Urinary bladder (tissue), 4 donors: Measurements from ENCODE around the gene DDR2. TPM values are rescaled to one million over a fixed set of nuclear protein-coding genes. Genes with fewer than 3 reads are reported as not detected.
"Not testable (repeated sequence)": the region's sequence is repeated elsewhere in the genome, so short reads cannot be mapped to it uniquely, and the experiment has no call there.

Source experiments
- DNase-seq: peaks from one replicate; pipeline ENCODE4 v3.0.0-alpha.2; 2015; ENCODE audit errors: extremely low spot score
- H3K27ac ChIP-seq: one replicate; pipeline ENCODE4 v1.5.1; 2013; ENCODE audit warnings: low read depth, mild to moderate bottlenecking, moderate library complexity
- H3K36me3 ChIP-seq: one replicate; pipeline ENCODE4 v1.6.1; 2013; ENCODE audit warnings: mild to moderate bottlenecking, moderate library complexity; ENCODE audit not compliant: insufficient read depth
- H3K4me1 ChIP-seq: one replicate; pipeline ENCODE4 v1.6.1; 2013; ENCODE audit warnings: mild to moderate bottlenecking, moderate library complexity; ENCODE audit not compliant: insufficient read depth
- H3K4me3 ChIP-seq: one replicate; pipeline ENCODE4 v1.5.1; 2013; ENCODE audit warnings: low read depth, low read length
- WGBS: extraction: QIAGEN DNeasy Blood & Tissue Kit; methylation state at CpG from one replicate; pipeline ENCODE4 v1.1.7; 2013; 5-methylcytosine and 5-hydroxymethylcytosine counted together
- polyA plus RNA-seq: library from polyadenylated mRNA; stranded (reverse); fragments of 200-250 nt; gene quantifications from one replicate; pipeline ENCODE4 v1.2.3, GENCODE V29; 2013
- total RNA-seq: library from RNA; depleted of rRNA; stranded (reverse); fragments of >200 nt; gene quantifications from one replicate; pipeline ENCODE4 v1.2.3, GENCODE V29; 2014
- donor health status: healthy with polysubstance abuse.
- donor health status: healthy.

The DDR2 gene
- total and polyA plus RNA-seq, 2 donors, result 57.9 to 101 TPM

DNA sequence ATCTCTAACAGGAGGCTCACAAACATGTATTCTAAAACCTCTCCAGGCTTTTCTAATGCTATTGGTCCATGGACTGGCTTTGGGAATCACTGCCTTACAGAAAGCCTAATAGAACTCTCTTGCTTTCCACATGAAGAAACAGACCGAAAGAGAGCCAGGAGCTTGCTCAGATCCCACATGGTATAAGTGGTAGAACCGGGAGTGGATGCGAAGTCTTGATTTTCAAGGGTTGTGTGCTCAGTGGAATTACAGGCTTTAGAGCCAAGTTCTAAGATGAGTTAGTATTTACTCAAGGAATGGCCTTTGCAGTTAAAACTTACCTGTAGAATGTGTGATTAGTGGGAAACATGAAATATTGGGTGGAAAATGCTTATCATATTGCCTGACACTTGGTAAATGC, 103.9 kb downstream of the DDR2 start:
- Histone ChIP-seq H3K4me1 (no peaks in the 10 kb centered on the region), H3K27ac (no peak overlapping the region), H3K36me3 (no peaks in the 10 kb centered on the region), H3K4me3 (no peak overlapping the region)
- WGBS, result 88% methylated on average over 3 of the region's 3 CpGs
- no peak for DNase-seq

DNA sequence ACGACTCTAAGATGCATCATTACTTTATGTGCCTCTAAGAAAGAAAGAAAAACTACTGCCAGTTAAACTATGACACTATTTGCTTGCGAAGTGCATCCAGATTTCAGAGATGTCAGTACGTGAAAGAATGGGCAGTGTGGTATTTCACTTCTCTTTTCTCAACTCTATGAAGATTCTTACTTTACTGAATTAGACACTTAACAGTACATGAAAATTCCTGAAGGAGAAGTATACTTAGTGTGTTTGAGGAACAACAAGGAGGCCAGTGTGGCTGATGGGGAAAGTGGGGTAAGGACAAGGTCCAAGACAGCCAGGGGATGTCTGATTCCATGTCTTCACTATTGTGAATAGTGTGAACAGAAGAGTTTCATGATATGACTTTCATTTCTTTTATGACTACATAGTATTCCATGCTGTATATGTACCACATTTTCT, 104.4 kb downstream of the DDR2 start:
- H3K27ac ChIP-seq, result no peak overlapping the region
- no peaks in the 10 kb centered on the region for H3K36me3 ChIP-seq
- no peaks in the 10 kb centered on the region for H3K4me1 ChIP-seq
- 87% methylated on average over 3 of the region's 3 CpGs for WGBS
- no peak for DNase-seq
- H3K4me3 ChIP-seq, result no peak overlapping the region

DNA sequence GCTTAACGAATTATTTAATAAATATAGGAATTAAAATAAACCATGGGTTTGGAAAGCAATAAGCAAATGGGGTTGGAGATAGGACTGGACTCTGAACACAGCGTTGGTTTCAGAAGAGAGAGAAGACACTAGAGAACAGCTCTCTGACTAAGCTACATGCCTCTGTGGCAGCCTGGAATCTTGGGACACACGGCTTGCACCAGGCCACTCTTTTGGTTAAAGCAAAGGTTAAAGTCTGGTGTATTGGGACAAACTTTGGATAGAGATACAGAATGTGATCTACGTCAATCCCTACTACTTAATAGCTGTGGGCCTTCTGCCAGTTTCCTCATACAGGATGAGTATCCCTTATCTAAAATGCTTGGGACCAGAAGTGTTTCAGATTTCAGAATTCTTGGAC, 108.5 kb downstream of the DDR2 start:
- no peak for DNase-seq
- no peak overlapping the region for H3K27ac ChIP-seq
- no peak overlapping the region for H3K4me3 ChIP-seq
- WGBS, result 57% methylated on average over 4 of the region's 4 CpGs
- H3K36me3 ChIP-seq, result no peaks in the 10 kb centered on the region
- H3K4me1 ChIP-seq, result no peaks in the 10 kb centered on the region

DNA sequence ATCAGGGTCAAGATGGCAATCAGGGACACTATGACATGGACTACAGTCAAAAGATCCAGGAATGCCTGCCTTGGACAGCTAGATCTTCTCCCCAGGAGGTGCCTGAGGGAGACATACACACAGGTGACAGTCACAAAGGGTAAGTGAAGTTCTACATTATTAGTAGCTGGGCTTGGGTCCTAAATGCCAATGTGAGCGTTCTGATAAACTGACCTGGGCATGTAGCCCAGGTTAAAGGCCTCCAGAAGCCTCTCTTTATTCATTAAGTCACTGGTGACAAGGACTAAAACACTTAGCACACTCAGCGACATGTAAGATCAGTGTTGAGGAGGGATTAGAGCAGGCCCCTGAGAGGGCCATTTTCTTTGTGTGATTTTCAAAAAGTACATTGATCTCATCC, 109.3 kb downstream of the DDR2 start:
- Histone ChIP-seq H3K4me3 (no peak overlapping the region), H3K36me3 (no peaks in the 10 kb centered on the region), H3K27ac (no peak overlapping the region), H3K4me1 (no peaks in the 10 kb centered on the region)
- no peak for DNase-seq
- 90% methylated on average over 2 of the region's 2 CpGs for WGBS

DNA sequence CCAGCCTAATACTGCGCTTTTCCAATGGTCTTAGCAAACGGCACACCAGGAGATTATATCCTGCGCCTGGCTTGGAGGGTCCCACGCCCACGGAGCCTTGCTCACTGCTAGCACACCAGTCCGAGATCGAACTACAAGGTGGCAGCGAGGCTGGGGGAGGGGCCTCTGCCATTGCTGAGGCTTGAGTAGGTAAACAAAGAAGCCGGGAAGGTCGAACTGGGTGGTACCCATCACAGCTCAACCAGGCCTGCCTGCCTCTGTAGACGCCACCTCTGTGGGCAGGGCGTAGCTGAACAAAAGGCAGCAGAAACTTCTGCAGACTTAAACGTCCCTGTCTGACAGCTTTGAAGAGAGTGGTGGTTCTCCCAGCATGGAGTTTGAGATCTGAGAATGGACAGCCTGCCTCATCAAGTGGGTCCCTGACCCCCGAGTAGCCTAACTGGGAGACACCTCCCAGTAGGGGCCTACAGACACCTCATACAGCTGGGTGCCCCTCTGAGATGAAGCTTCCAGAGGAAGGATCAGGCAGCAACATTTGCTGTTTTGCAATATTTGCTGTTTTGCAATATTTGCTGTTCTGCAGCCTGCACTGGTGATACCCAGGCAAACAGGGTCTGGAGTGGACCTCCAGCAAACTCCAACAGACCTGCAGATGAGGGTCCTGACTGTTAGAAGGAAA, 114.1 kb downstream of the DDR2 start:
- not testable (repeated sequence) for H3K36me3 ChIP-seq, H3K4me3 ChIP-seq, H3K4me1 ChIP-seq, H3K27ac ChIP-seq, DNase-seq
- 96% methylated on average over 14 of the region's 14 CpGs for WGBS

DNA sequence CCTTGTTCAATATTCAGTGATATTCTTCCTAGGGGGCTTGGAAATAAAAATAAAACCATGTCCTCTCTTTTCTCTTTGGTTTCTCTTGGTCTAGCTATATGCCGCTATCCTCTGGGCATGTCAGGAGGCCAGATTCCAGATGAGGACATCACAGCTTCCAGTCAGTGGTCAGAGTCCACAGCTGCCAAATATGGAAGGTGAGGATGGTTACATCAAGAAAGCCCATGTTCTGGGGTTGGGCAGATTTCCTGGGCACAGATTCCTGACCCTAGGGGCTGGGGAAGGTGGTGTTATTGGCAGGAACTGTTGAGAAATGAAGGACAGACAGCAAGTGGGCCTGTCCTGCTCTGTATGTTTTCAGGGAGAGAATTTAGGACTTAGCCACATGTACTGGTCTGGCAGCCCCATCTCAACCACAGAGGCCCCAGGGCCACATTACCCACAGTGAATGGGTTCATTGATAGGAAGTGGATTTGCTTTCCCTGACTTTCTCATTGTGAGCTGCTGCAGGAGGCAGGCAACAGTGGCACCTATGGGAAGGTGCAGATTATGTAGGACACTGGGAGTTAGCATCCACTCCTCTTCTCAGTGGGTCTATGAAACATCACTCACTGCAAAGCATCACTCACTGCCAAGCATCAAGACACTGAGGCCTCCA, 120.9 kb downstream of the DDR2 start:
- WGBS, result 92% methylated on average over 1 of the region's 1 CpG
- Histone ChIP-seq H3K4me1 (no peaks in the 10 kb centered on the region), H3K4me3 (no peak overlapping the region), H3K36me3 (no peaks in the 10 kb centered on the region), H3K27ac (no peak overlapping the region)
- no peak for DNase-seq

DNA sequence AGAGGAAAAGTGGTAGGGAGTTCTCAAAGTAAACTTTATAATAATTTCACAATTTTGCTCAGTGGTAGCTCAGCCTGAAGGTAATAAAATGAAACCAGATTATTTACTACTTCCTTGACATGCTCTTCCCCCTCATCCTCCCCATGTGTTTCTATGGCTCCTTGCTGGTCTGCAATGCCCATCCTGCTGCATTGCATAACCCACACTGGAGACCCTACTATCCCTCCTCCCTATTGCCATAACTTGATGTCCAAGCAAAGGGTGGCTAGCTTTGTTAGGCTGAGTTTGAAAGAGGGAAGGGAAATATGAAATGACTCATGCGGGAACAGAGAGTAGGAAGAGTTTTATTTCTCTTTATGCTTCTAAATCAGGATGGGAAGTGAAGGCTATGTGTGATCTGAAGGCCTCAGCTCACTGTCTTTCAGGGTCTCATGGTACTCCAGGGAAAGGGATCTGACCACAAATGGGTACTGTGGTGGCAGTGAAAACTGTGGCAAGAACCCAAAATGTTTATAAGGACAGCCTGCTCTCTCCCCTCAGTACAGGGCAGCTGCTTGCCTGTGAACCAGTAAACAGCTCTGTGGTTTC, 121.8 kb downstream of the DDR2 start:
- H3K4me1 ChIP-seq, result no peaks in the 10 kb centered on the region
- no peaks in the 10 kb centered on the region for H3K36me3 ChIP-seq
- DNase-seq, result no peak
- WGBS, result 89% methylated on average over 1 of the region's 1 CpG
- H3K4me3 ChIP-seq, result no peak overlapping the region
- H3K27ac ChIP-seq, result no peak overlapping the region

DNA sequence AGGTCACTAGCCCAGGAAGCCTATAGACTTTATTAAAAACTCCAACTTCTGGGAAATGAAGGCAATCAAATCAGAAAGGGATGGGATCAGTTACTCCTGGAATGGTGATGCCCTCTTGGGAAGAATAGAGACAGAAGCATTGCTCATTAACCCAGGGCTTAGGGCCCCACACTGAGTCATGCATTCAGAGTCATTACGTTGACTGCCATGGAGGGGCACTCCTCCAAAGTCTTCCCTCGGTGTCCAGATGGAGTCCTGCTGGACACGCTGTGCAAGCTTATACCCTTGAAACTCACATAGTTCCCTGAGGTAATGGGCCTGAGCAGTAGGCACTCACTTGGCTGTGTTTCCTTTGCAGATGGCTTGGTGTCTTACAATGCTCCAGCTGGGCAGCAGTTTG, 123.0 kb downstream of the DDR2 start:
- Histone ChIP-seq H3K4me3 (no peak overlapping the region), H3K27ac (no peak overlapping the region), H3K4me1 (no peaks in the 10 kb centered on the region), H3K36me3 (no peaks in the 10 kb centered on the region)
- WGBS, result 94% methylated on average over 3 of the region's 3 CpGs
- no peak for DNase-seq

DNA sequence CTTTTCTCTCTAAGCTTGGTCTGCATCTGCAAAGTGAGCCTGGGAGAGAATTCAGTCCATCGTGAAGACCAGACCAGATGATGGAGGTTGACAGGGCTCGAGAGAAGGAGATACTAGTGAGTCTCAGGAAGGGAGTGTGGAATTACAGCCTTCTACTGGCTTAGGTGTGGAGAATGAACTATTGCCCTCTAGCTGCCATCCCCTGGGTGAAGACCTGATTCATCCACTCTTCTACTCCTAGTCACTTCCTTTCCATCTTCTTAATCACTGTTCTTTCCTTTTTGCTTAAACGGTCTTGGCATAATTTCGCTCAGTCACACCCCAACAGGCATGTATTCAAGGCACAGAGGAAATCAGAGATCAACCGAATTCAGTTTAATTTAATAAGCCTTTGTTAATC, 124.3 kb downstream of the DDR2 start:
- DNase-seq, result no peak
- 84% methylated on average over 5 of the region's 5 CpGs for WGBS
- Histone ChIP-seq H3K27ac (no peak overlapping the region), H3K36me3 (no peaks in the 10 kb centered on the region), H3K4me1 (no peaks in the 10 kb centered on the region), H3K4me3 (no peak overlapping the region)

DNA sequence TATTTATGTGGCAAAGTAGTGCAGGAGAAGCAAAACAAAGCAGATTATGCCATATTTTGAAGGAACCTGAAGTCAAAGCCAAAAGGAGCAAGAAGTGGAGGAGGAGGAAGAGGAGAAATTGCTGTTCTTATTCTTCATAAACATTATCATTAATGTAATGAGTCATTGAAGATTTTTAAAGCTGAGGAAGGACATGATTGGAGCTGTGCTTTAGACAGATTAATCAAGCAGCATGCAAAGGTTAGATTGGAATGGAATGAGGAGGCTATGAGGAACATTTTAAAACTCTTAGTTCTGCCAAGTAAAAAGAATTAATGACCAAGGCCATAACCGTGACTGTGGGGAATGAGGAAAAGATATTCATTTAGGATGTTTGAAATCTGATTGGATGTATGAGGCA, 125.2 kb downstream of the DDR2 start:
- no peak for DNase-seq
- no peak overlapping the region for H3K27ac ChIP-seq
- 37% methylated on average over 1 of the region's 1 CpG for whole genome bisulfite sequencing
- H3K4me1 ChIP-seq, result no peaks in the 10 kb centered on the region
- H3K4me3 ChIP-seq, result no peak overlapping the region
- H3K36me3 ChIP-seq, result no peaks in the 10 kb centered on the region

DNA sequence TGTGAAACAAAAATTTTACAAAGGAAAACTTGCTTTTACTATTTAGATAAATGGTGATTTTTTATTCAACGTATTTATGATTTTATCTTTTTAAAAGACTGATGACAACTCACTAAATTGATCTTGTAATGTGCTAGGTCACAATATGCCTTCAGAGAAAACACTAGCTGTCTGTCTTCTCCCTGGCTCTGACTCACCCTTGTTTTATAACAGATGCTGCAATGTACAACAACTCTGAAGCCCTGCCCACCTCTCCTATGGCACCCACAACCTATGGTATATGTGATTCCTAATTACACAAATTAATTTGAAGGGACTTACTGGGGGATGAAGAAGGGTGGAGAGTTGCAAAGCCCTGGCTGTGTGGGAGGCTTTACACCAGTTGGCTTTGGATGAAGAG, 133.5 kb downstream of the DDR2 start:
- Histone ChIP-seq H3K4me1 (no peaks in the 10 kb centered on the region), H3K27ac (no peak overlapping the region), H3K36me3 (no peaks in the 10 kb centered on the region), H3K4me3 (no peak overlapping the region)
- WGBS, result 86% methylated on average over 1 of the region's 1 CpG
- no peak for DNase-seq

DNA sequence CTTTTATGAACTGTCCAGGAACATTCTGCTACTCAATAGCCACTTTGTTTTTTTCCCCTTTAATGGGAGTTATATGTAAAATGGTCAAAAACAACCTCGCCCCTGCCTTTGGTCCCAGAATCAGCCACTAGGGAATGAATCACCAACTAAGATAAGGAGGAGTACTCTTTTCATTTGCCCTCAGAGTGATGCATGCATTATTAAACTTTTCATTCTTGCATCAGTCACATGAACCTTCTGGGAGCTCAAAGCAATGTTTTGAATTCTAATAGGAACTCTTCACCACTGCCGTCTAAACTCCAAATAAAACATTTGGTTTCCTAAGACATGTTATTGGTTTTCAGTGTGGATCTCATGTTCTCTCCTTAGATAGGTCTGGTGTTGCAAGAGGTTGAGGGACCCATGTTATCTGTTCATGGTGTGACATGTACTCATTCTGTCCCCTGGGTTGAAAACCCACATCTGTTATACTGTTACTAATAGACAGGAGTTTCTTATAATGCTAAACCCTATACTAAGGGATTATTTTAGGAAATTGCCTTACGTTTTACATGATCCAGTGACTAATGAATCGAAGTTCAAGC, 140.4 kb downstream of the DDR2 start:
- 82% methylated on average over 4 of the region's 4 CpGs for whole genome bisulfite sequencing
- Histone ChIP-seq H3K4me3 (no peak overlapping the region), H3K4me1 (no peaks in the 10 kb centered on the region), H3K36me3 (no peaks in the 10 kb centered on the region), H3K27ac (no peak overlapping the region)
- no peak for DNase-seq

DNA sequence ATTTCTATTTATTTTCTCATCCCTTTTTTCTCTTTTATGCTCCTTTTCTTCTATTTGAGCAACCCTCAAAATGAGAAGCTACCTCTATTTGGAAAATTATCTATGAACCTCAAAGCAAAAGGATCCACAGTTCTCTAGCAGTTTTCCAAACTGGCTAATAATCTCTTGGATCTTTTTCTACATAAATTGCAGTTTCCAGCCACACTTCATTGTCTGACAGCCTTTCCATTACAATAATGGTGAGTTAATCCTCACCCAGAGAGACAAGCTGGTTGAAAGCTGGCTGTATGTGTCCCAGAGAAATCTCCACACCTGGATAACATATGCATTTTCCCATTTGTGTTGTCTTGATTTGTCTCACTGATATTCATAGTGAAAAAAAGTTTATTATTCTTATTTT, 141.7 kb downstream of the DDR2 start:
- Histone ChIP-seq H3K4me3 (no peak overlapping the region), H3K36me3 (no peaks in the 10 kb centered on the region), H3K27ac (no peak overlapping the region), H3K4me1 (no peaks in the 10 kb centered on the region)
- no peak for DNase-seq

DNA sequence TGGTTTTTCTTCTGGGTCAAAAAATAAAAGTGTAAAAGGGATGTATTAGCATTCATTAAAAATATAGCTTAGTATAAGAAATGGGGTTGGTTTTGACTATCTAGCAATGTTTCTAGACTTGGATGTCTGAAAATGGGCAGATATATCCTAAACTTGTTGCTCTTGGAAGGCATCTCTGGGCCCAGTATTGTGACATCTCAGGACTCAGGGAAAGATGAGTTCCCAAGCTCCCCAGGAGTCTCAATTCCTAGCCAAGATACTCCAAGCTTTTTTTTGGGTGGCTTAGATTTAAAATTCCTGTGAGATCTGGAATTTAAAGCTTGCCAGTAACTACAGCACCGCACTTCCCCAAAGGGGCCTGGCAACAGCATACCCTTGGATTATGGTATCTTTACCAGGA, 146.8 kb downstream of the DDR2 start:
- DNase-seq, result no peak
- no peak overlapping the region for H3K27ac ChIP-seq
- no peaks in the 10 kb centered on the region for H3K36me3 ChIP-seq
- 82% methylated on average over 1 of the region's 1 CpG for WGBS
- no peaks in the 10 kb centered on the region for H3K4me1 ChIP-seq
- H3K4me3 ChIP-seq, result no peak overlapping the region
